GM18502 (cell line): Measurements from ENCODE around the gene FBXO17.
"Not testable (repeated sequence)": the region's sequence is repeated elsewhere in the genome, so short reads cannot be mapped to it uniquely, and the experiment has no call there.

ENCODE experiments used
- ATAC-seq: cut with Tn5 transposase; IDR thresholded peaks from one replicate; pipeline ENCODE4 v1.9.1; 2021; ENCODE audit warnings: mild to moderate bottlenecking; ENCODE audit not compliant: unreplicated experiment, poor library complexity

The FBXO17 gene

GRCh38 chr19:38975214-38975860, at the start of gene FBXO17:
Gene FBXO17, minus strand, starts transcription at chr19:38975742. Its CDS starts 25,423 bp downstream, at chr19:38950319.
- no peak for ATAC-seq

GRCh38 chr19:39024875-39025641, 49.5 kb upstream of the FBXO17 start:
- no peak for ATAC-seq

- no peak for ATAC-seq
Observed at GRCh38 chr19:39021063-39021462, 45.5 kb upstream of the FBXO17 start.

GRCh38 chr19:39017646-39018045, 42.1 kb upstream of the FBXO17 start:
- ATAC-seq = no peak

- no peak for ATAC-seq
Observed at GRCh38 chr19:39017026-39017425, 41.5 kb upstream of the FBXO17 start.

- no peak for ATAC-seq
Observed at GRCh38 chr19:39014037-39014436, 38.5 kb upstream of the FBXO17 start.

GRCh38 chr19:39009001-39009400, 33.5 kb upstream of the FBXO17 start:
- ATAC-seq = no peak

- ATAC-seq = no peak
Observed at GRCh38 chr19:39008137-39008536, 32.6 kb upstream of the FBXO17 start.

GRCh38 chr19:39007096-39007495, 31.6 kb upstream of the FBXO17 start:
- ATAC-seq = no peak

- no peak for ATAC-seq
Observed at GRCh38 chr19:39004403-39004802, 28.9 kb upstream of the FBXO17 start.

GRCh38 chr19:39003796-39004195, 28.3 kb upstream of the FBXO17 start:
- ATAC-seq = no peak

GRCh38 chr19:39003188-39003587, 27.6 kb upstream of the FBXO17 start:
- ATAC-seq = no peak

GRCh38 chr19:39001041-39001440, 25.5 kb upstream of the FBXO17 start:
- ATAC-seq = no peak

GRCh38 chr19:38997576-38997975, 22.0 kb upstream of the FBXO17 start:
- ATAC-seq = not testable (repeated sequence)

- ATAC-seq = no peak
Observed at GRCh38 chr19:38993271-38993670, 17.7 kb upstream of the FBXO17 start.

- no peak for ATAC-seq
Observed at GRCh38 chr19:38990949-38991697, 15.6 kb upstream of the FBXO17 start.

- ATAC-seq = not testable (repeated sequence)
Observed at GRCh38 chr19:38989614-38990013, 14.1 kb upstream of the FBXO17 start.

- ATAC-seq = no peak
Observed at GRCh38 chr19:38989066-38989605, 13.6 kb upstream of the FBXO17 start.

- not testable (repeated sequence) for ATAC-seq
Observed at GRCh38 chr19:38988627-38989026, 13.1 kb upstream of the FBXO17 start.

GRCh38 chr19:38987745-38988144, 12.2 kb upstream of the FBXO17 start:
- not testable (repeated sequence) for ATAC-seq

- ATAC-seq = no peak
Observed at GRCh38 chr19:38985262-38985661, 9.7 kb upstream of the FBXO17 start.
